ENCODE measurements around the gene SLCO3A1.

Gene SLCO3A1

DNA sequence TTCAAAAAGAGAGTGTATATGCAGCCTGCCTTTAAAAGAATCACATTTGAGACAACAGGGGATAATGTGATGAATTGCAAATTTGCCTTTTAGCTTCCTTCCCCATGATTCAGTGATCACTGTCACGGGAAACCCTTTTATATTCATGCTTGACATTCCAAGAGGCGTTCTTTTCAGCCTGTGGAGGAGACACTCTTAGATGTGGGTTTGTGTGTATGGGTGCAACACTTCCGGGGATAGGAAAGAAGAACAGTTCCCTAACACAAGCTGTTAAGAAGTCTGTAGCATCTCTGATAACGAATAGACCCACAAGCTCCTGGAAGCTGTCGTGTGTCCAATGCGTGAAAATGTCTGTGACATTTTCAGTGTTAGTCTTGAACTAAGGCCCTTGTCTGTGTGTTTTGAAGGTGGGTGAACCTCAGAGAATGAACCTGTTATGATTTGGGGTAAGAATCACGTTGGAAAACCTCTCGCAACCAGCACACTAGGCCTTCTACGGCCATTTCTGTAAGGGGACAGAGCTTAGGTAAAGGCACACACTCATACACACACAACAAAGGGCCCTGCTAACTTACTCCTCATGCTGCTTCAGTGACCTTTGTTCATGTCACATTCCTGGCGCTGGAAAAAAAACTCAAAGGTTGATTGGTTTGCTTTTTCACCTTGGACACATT, 311.0 kb downstream of the SLCO3A1 start:
- TF ChIP-seq, protein P1, sequence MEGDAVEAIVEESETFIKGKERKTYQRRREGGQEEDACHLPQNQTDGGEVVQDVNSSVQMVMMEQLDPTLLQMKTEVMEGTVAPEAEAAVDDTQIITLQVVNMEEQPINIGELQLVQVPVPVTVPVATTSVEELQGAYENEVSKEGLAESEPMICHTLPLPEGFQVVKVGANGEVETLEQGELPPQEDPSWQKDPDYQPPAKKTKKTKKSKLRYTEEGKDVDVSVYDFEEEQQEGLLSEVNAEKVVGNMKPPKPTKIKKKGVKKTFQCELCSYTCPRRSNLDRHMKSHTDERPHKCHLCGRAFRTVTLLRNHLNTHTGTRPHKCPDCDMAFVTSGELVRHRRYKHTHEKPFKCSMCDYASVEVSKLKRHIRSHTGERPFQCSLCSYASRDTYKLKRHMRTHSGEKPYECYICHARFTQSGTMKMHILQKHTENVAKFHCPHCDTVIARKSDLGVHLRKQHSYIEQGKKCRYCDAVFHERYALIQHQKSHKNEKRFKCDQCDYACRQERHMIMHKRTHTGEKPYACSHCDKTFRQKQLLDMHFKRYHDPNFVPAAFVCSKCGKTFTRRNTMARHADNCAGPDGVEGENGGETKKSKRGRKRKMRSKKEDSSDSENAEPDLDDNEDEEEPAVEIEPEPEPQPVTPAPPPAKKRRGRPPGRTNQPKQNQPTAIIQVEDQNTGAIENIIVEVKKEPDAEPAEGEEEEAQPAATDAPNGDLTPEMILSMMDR (conservative IDR thresholded peaks at IDR 0.05; ENCODE audit: low read length) = no peak
- no peak for TF ChIP-seq EZH2phosphoT487 (IDR thresholded peaks at IDR 0.05; ENCODE audit: borderline replicate concordance)
- no peak overlapping the region for H3K4me3 ChIP-seq (ENCODE audit: low read length, poor library complexity, severe bottlenecking)
- H3K27me3 ChIP-seq (ENCODE audit: insufficient read depth, low read length, poor library complexity, severe bottlenecking) = no peaks in the 10 kb centered on the region
- H2AFZ ChIP-seq (ENCODE audit: low read length) = no peak overlapping the region
- no peaks in the 10 kb centered on the region for H3K36me3 ChIP-seq (ENCODE audit: insufficient read depth, low read length)
- no peaks in the 10 kb centered on the region for H3K9me2 ChIP-seq (replicated peaks; ENCODE audit: low read depth, low read length)
- H3K9me3 ChIP-seq (ENCODE audit: insufficient read depth, low read depth, low read length) = no peaks in the 10 kb centered on the region
- H3F3A ChIP-seq (ENCODE audit: low read depth) = no peaks in the 10 kb centered on the region
- H3K9ac ChIP-seq (ENCODE audit: low read depth, low read length, poor library complexity, severe bottlenecking) = no peak overlapping the region
- no peaks in the 10 kb centered on the region for H3K79me2 ChIP-seq (ENCODE audit: insufficient read depth, low read length)
- H3K4me1 ChIP-seq (ENCODE audit: insufficient read depth, low read length, poor library complexity, severe bottlenecking) = no peaks in the 10 kb centered on the region
- H3K4me2 ChIP-seq (ENCODE audit: low read depth, low read length, poor library complexity, severe bottlenecking) = no peak overlapping the region
- H4K20me1 ChIP-seq (ENCODE audit: insufficient read depth, low read length, poor library complexity, severe bottlenecking) = no peaks in the 10 kb centered on the region

DNA sequence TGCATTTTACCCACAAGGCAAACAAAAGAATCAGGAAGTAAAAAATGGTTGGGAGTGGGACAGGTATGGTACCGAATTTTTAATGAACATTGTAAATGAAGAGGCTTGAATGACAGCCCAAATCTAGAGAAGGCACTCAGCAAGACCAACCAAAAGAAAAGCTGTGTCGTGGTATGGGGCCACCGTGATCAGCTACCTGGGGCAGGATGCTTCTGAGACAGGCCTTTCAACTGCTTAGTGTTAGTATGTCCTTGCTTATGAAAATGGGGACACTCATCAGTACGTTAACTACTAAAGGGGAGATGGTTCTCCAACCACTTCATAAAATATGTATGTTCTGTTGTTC, 311.5 kb downstream of the SLCO3A1 start:
- Histone ChIP-seq H3K9me2 (replicated peaks; ENCODE audit: low read depth, low read length) (no peaks in the 10 kb centered on the region), H3K79me2 (ENCODE audit: insufficient read depth, low read length) (no peaks in the 10 kb centered on the region), H2AFZ (ENCODE audit: low read length) (no peak overlapping the region), H3K4me3 (ENCODE audit: low read length, poor library complexity, severe bottlenecking) (no peak overlapping the region), H3K27me3 (ENCODE audit: insufficient read depth, low read length, poor library complexity, severe bottlenecking) (no peaks in the 10 kb centered on the region), H3K4me1 (ENCODE audit: insufficient read depth, low read length, poor library complexity, severe bottlenecking) (no peaks in the 10 kb centered on the region), H3K9me3 (ENCODE audit: insufficient read depth, low read depth, low read length) (no peaks in the 10 kb centered on the region), H3F3A (ENCODE audit: low read depth) (no peaks in the 10 kb centered on the region), H3K36me3 (ENCODE audit: insufficient read depth, low read length) (no peaks in the 10 kb centered on the region), H3K9ac (ENCODE audit: low read depth, low read length, poor library complexity, severe bottlenecking) (no peak overlapping the region), H3K4me2 (ENCODE audit: low read depth, low read length, poor library complexity, severe bottlenecking) (no peak overlapping the region), H4K20me1 (ENCODE audit: insufficient read depth, low read length, poor library complexity, severe bottlenecking) (no peaks in the 10 kb centered on the region)
- TF ChIP-seq, protein P1 (conservative IDR thresholded peaks at IDR 0.05; ENCODE audit: low read length) = no peak
- no peak for TF ChIP-seq EZH2phosphoT487 (IDR thresholded peaks at IDR 0.05; ENCODE audit: borderline replicate concordance)

DNA sequence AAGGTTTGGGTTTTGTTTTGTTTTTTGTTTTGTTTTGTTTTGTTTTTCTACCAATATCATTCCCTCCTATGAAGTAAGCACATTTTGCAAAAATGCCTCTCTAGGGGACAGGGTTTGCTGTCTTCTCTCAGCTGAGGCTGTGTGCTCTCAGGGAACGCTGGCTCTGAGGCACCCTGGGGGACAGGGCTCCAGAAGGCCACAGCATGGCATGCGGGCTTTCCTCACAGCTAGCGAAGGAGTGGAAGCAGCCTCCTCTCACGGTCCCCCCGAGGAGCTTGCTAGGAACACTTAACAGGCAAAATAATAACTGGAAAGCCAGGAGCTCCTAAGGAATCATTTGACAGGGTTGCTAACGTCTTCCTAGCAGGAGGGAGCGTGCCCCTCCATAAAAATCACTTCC, 312.5 kb downstream of the SLCO3A1 start:
- Histone ChIP-seq H3K4me2 (ENCODE audit: low read depth, low read length, poor library complexity, severe bottlenecking) (no peak overlapping the region), H3K9me2 (replicated peaks; ENCODE audit: low read depth, low read length) (no peaks in the 10 kb centered on the region), H3K4me1 (ENCODE audit: insufficient read depth, low read length, poor library complexity, severe bottlenecking) (no peaks in the 10 kb centered on the region), H3K4me3 (ENCODE audit: low read length, poor library complexity, severe bottlenecking) (no peak overlapping the region), H3K79me2 (ENCODE audit: insufficient read depth, low read length) (no peaks in the 10 kb centered on the region), H3K36me3 (ENCODE audit: insufficient read depth, low read length) (no peaks in the 10 kb centered on the region), H2AFZ (ENCODE audit: low read length) (no peak overlapping the region), H3K9ac (ENCODE audit: low read depth, low read length, poor library complexity, severe bottlenecking) (no peak overlapping the region), H3F3A (ENCODE audit: low read depth) (no peaks in the 10 kb centered on the region), H3K27me3 (ENCODE audit: insufficient read depth, low read length, poor library complexity, severe bottlenecking) (no peaks in the 10 kb centered on the region), H3K9me3 (ENCODE audit: insufficient read depth, low read depth, low read length) (no peaks in the 10 kb centered on the region), H4K20me1 (ENCODE audit: insufficient read depth, low read length, poor library complexity, severe bottlenecking) (no peaks in the 10 kb centered on the region)
- no peak for TF ChIP-seq EZH2phosphoT487 (IDR thresholded peaks at IDR 0.05; ENCODE audit: borderline replicate concordance)
- TF ChIP-seq, protein P1 (conservative IDR thresholded peaks at IDR 0.05; ENCODE audit: low read length) = no peak

All from Loucy (cell line).